HCT116 (cell line): ENCODE results near the gene TLE5.

ENCODE experiments used
- FOSL1 ChIP-seq: IDR thresholded peaks from 2 replicates; pipeline ENCODE4 v1.6.1; 2012; ENCODE audit warnings: low read depth
- JUND ChIP-seq: IDR thresholded peaks from 2 replicates; pipeline ENCODE4 v1.6.1; 2012
- POLR2A ChIP-seq: IDR thresholded peaks from 2 replicates; pipeline ENCODE4 v1.7.0; 2011; ENCODE audit warnings: borderline replicate concordance; ENCODE audit not compliant: insufficient read depth, insufficient read length; ENCODE audit errors: extremely low read depth
- POLR2AphosphoS5 ChIP-seq: IDR thresholded peaks from 2 replicates; pipeline ENCODE4 v1.6.1; 2011; ENCODE audit warnings: mild to moderate bottlenecking, low read depth, low read length, moderate library complexity

DNA sequence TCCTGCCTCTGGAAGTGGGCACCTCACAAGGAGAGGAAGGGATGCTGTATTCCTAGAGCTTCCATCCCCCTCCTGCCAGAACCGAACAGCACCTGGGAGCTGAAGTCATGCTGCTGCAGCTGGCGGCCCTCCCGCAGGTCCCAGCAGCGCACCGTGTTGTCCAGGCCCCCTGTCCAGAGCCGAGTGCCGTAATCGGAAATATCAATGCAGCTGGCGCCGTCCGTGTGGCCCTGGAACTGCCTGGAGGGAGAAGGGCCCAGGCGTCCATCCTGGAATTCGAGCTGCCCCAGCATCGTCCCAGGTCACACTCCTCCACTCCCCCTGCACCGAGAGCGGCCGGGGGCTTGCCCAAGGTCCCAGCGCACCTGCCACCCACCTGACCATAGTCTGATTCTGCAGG lies 57.0 kb downstream of the TLE5 start:
- TF ChIP-seq FOSL1 (no peak), POLR2A (no peak), POLR2AphosphoS5 (no peak), JUND (no peak)
